Hematopoietic multipotent progenitor cell treated with erythropoietin and hydrocortisone succinate and interleukin-3 and kit ligand, for 6 days (in vitro differentiated cells): ENCODE data around the gene ESPN.

Experiments used
- DNase-seq: peaks from one replicate; pipeline ENCODE4 v3.0.0-alpha.2; 2015

ESPN gene

GRCh38 chr1:6500544-6501278 is 76.1 kb downstream of the ESPN start:
- no peak for DNase-seq

DNA sequence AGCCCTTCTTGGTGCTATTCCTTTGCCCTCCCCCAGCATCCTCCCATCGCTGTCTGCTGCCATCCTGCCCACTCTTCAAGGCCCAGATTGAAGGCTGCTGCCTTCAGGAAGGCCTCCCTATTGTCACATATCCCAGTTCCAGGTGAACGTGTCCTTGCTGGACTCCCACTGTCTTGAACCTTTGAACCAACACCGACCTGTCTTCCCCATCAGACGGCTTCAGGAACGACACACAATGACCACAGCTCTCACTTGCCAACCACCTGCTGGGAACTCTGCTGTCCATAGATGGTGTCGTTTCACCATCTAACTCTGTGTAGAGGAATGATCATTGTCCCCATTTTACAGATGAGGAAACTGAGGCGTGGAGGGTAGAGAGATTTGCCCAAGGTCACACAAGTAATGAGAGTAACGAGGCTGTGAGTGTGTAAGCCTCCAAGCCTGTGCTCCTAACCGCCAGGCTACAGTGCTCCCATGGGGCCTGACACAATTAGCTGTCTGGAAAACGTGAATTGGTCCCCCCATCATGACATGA is 76.8 kb downstream of the ESPN start:
- no peak for DNase-seq

- no peak for DNase-seq
Measured at GRCh38 chr1:6502000-6502891, 77.7 kb downstream of the ESPN start.

- DNase-seq, result no peak
Measured at GRCh38 chr1:6503884-6504602, 79.5 kb downstream of the ESPN start.

- DNase-seq, result no peak
Measured at GRCh38 chr1:6504887-6505286, 80.3 kb downstream of the ESPN start.

GRCh38 chr1:6505367-6506209 is 81.0 kb downstream of the ESPN start:
- no peak for DNase-seq

- DNase-seq, result no peak
Measured at GRCh38 chr1:6506210-6507036, 81.8 kb downstream of the ESPN start.

GRCh38 chr1:6507037-6507428 is 82.5 kb downstream of the ESPN start:
- DNase-seq, result no peak

DNA sequence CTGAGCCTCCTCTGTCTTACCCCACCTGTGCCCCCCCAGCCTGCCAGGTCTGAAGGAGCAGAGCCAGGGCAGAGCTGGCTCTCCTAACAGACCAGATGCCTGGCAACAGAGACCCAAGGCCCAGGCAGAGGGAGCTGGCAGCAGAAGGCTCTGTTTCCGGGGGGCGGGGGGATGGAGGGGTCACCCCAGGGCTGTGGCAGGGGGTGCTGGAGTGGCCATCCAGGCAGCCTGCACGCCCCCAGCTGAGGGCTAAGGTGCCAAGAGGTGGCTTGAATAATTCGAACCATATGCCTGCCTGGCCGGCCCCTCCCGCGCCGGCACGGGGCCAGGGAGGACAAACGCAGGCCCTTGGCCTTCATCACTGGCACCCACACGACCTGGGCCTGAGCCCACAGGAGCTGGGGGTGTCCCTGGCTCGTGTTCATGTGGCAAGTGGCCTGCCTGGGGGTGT is 82.9 kb downstream of the ESPN start:
- DNase-seq, result no peak

GRCh38 chr1:6508154-6508815 is 83.7 kb downstream of the ESPN start:
- no peak for DNase-seq

- no peak for DNase-seq
Measured at GRCh38 chr1:6508816-6509189, 84.2 kb downstream of the ESPN start.

DNA sequence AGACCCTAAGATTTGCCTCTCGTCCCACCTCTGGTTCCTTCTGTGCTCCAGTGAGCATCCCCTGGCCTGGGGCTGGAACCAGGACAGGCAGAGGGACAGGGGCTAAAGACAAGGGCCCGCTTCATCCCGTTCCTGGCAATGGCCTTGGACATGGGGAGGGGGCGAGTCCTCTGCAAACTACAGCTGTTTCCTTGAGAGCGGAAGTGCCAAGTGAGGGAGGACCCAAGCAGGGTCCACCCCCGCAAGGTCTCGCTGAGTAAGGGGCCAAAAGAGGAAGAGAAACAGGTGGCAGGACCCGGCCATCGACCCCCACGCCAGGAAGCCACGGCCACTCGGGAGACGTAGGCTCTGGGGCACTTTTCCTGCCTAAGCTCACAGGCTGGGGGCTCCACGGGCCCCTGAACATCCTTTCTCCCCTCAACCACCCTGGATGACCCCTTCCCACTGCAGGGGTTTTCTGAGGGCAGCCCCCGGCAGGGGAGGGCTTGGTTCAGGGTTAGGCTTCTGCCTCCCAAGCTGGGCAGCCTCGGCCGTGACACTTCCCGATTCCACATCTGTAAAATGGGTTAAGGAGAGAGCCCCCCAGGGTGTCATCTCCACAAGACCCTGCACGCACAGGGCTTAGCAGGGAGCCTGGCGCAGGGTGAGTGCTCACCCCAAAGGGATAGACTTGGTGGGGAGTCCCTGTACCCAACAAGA is 84.8 kb downstream of the ESPN start:
- no peak for DNase-seq

- no peak for DNase-seq
Measured at GRCh38 chr1:6509919-6510291, 85.3 kb downstream of the ESPN start.

DNA sequence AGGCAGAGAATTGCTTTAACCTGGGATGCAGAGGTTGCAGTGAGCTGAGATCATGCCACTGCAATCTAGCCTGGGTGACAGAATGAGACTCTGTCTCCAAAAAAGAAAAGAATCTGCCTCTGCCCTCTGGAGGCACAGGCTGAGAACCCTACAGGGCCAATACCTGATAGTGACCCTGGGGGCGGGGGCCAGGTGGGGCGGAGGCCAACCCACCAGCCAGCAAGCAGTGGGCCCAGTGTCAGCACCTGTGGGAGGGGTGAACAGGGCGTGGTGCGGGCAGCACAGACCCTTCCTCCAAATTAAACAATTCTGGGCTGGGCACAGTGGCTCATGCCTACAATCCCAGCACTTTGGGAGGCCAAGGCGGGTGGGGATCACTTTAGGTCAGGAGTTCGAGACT is 85.9 kb downstream of the ESPN start:
- DNase-seq, result no peak
